K562 (cell line): ENCODE results near the gene POLDIP3. TPM values are rescaled to one million over a fixed set of nuclear protein-coding genes. Genes with fewer than 3 reads are reported as not detected.

Experiments used
- ELF1 ChIP-seq: fragments of 200-800 bp; sonication (Bioruptor generic); IDR thresholded peaks from 2 replicates; pipeline ENCODE4 v1.6.1; 2016; ENCODE audit warnings: missing genetic modification characterization, missing compliant biosample characterization
- L3MBTL2 ChIP-seq: fragments of 450-650 bp; IDR thresholded peaks from 2 replicates; pipeline ENCODE4 v1.6.1; 2016; ENCODE audit warnings: mild to moderate bottlenecking, moderate library complexity
- PHB ChIP-seq: fragments of 250-450 bp; sonication (Bioruptor Pico); IDR thresholded peaks from 2 replicates; pipeline ENCODE4 v1.5.0; 2021
- POLR3G ChIP-seq: IDR thresholded peaks from 2 replicates; pipeline ENCODE4 v1.6.1; 2011; ENCODE audit not compliant: insufficient read length, insufficient replicate concordance; ENCODE audit errors: extremely low read depth
- ZNF699 ChIP-seq: fragments of 250-450 bp; sonication (Bioruptor Pico); IDR thresholded peaks from 2 replicates; pipeline ENCODE4 v1.8.0; 2021; ENCODE audit warnings: mild to moderate bottlenecking, moderate library complexity; ENCODE audit not compliant: insufficient replicate concordance
- polyA plus RNA-seq, 8 experiments: library from polyadenylated mRNA; depleted of rRNA in 4 of 8; stranded (reverse) in 5 of 8; unstranded in 3 of 8; fragments of >200 nt; fragmentation: Nextera tagmentation in 2 of 8; fragmentation: Illumina TruSeq in 1 of 8; extraction: Ambion mirVana in 2 of 8; extraction: Trizol in 1 of 8; gene quantifications; 2 replicates each; pipeline versions ENCODE4 v1.2.1 to v1.2.3, GENCODE V29; 2011 to 2014; ENCODE audit warnings: inconsistent platforms in 1 of 8, missing spikeins in 1 of 8
- total RNA-seq, 7 experiments: library from RNA; depleted of rRNA in 6 of 7; stranded (reverse); fragments of >200 nt in 6 of 7; fragmentation: Illumina TruSeq in 2 of 7; extraction: Trizol in 2 of 7; gene quantifications; 2 replicates each; pipeline versions ENCODE4 v1.2.1 to v1.2.3, GENCODE V29; 2011 to 2021; ENCODE audit warnings: low replicate concordance in 1 of 7
- TF ChIP-seq, protein P1 (sequence below): fragments of 250-450 bp; sonication (Bioruptor Pico); IDR thresholded peaks from 2 replicates; pipeline ENCODE4 v1.4.0; 2020
- TF ChIP-seq, protein P2 (sequence below): fragments of 250-450 bp; sonication (Bioruptor Pico); IDR thresholded peaks from 2 replicates; pipeline ENCODE4 v1.5.0; 2020; ENCODE audit warnings: mild to moderate bottlenecking
- TF ChIP-seq, protein P3 (sequence below), 2 experiments: fragments of 450-650 bp in 1 of 2; sonication (generic) in 1 of 2; formaldehyde crosslinking in 1 of 2; IDR thresholded peaks in 1 of 2; conservative IDR thresholded peaks in 1 of 2; 2 replicates each; pipeline versions ENCODE4 v1.6.1 to v1.8.1; 2016 to 2023; ENCODE audit warnings: mild to moderate bottlenecking in 2 of 2, moderate library complexity in 2 of 2, inconsistent platforms in 1 of 2, missing genetic modification reagents in 1 of 2
- TF ChIP-seq, protein P4 (sequence below), 2 experiments: fragments of 450-650 bp; formaldehyde crosslinking in 1 of 2; IDR thresholded peaks; 2 replicates each; pipeline versions ENCODE4 v1.4.0 to v1.6.1; 2014 to 2020; ENCODE audit warnings: mild to moderate bottlenecking in 2 of 2, borderline replicate concordance in 1 of 2, low read depth in 1 of 2

POLDIP3 gene
- total and polyA plus RNA-seq, 9 of the 15 experiments (the other 6 are each of a cell fraction or from before 2014, with no cell fraction given) = 14.3 to 53.0 (median 26.3) TPM

DNA sequence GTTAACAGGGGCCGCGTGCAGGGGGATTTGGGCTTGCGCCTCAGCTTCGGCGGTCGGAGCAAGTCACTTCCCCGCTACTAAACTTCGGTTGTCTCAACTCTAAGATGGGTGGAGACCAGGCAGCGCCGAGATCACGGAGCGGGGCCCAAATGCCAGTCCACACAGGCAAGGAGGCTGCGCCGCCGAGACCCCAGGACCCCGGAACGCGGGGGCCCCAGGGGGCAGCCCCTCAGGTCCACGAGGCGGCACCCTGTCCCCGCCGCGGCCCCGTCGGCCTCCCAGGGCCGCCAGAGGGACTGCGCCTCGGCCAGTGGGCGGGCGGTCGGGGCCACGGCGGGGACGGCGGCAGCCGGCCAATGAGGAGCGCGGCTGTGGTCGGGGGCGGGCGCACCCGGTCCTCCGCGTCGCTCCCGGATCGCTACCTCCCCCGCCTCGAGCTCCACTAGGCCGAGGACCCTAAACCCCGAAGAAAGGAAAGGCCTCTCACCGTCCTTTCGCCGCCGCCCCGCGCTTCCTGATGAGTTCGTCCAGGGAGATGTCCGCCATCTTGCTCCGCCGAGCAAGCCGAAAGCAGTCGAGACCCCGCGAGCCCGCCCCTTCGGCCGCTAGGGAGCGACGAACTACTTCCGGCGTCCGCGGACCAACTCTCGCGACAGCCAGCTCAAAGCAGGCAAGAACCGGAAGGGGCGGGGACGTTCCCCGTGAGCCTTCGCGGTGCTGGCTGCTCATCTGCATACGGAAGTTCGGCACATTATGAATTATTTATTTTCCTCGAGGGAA lies at the start of gene POLDIP3 (continued):
- TF ChIP-seq, protein P1, sequence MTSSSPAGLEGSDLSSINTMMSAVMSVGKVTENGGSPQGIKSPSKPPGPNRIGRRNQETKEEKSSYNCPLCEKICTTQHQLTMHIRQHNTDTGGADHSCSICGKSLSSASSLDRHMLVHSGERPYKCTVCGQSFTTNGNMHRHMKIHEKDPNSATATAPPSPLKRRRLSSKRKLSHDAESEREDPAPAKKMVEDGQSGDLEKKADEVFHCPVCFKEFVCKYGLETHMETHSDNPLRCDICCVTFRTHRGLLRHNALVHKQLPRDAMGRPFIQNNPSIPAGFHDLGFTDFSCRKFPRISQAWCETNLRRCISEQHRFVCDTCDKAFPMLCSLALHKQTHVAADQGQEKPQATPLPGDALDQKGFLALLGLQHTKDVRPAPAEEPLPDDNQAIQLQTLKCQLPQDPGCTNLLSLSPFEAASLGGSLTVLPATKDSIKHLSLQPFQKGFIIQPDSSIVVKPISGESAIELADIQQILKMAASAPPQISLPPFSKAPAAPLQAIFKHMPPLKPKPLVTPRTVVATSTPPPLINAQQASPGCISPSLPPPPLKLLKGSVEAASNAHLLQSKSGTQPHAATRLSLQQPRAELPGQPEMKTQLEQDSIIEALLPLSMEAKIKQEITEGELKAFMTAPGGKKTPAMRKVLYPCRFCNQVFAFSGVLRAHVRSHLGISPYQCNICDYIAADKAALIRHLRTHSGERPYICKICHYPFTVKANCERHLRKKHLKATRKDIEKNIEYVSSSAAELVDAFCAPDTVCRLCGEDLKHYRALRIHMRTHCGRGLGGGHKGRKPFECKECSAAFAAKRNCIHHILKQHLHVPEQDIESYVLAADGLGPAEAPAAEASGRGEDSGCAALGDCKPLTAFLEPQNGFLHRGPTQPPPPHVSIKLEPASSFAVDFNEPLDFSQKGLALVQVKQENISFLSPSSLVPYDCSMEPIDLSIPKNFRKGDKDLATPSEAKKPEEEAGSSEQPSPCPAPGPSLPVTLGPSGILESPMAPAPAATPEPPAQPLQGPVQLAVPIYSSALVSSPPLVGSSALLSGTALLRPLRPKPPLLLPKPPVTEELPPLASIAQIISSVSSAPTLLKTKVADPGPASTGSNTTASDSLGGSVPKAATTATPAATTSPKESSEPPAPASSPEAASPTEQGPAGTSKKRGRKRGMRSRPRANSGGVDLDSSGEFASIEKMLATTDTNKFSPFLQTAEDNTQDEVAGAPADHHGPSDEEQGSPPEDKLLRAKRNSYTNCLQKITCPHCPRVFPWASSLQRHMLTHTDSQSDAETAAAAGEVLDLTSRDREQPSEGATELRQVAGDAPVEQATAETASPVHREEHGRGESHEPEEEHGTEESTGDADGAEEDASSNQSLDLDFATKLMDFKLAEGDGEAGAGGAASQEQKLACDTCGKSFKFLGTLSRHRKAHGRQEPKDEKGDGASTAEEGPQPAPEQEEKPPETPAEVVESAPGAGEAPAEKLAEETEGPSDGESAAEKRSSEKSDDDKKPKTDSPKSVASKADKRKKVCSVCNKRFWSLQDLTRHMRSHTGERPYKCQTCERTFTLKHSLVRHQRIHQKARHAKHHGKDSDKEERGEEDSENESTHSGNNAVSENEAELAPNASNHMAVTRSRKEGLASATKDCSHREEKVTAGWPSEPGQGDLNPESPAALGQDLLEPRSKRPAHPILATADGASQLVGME = no peak
- TF ChIP-seq POLR3G = no peak
- TF ChIP-seq PHB (CRISPR knock-in tag) = no peak
- TF ChIP-seq ZNF699 (CRISPR knock-in tag) = no peak
- TF ChIP-seq, protein P2, sequence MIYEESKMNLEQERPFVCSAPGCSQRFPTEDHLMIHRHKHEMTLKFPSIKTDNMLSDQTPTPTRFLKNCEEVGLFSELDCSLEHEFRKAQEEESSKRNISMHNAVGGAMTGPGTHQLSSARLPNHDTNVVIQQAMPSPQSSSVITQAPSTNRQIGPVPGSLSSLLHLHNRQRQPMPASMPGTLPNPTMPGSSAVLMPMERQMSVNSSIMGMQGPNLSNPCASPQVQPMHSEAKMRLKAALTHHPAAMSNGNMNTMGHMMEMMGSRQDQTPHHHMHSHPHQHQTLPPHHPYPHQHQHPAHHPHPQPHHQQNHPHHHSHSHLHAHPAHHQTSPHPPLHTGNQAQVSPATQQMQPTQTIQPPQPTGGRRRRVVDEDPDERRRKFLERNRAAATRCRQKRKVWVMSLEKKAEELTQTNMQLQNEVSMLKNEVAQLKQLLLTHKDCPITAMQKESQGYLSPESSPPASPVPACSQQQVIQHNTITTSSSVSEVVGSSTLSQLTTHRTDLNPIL = no peak
- TF ChIP-seq L3MBTL2 = peak; percentile 50; the same call in 1 of the 2 replicates
- TF ChIP-seq, protein P3, sequence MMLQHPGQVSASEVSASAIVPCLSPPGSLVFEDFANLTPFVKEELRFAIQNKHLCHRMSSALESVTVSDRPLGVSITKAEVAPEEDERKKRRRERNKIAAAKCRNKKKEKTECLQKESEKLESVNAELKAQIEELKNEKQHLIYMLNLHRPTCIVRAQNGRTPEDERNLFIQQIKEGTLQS (IDR thresholded peaks at IDR 0.05) = no peak
- TF ChIP-seq, protein P3 (CRISPR knock-in tag; conservative IDR thresholded peaks at IDR 0.05) = no peak
- peak; percentile 88 for TF ChIP-seq ELF1
- TF ChIP-seq, protein P4, sequence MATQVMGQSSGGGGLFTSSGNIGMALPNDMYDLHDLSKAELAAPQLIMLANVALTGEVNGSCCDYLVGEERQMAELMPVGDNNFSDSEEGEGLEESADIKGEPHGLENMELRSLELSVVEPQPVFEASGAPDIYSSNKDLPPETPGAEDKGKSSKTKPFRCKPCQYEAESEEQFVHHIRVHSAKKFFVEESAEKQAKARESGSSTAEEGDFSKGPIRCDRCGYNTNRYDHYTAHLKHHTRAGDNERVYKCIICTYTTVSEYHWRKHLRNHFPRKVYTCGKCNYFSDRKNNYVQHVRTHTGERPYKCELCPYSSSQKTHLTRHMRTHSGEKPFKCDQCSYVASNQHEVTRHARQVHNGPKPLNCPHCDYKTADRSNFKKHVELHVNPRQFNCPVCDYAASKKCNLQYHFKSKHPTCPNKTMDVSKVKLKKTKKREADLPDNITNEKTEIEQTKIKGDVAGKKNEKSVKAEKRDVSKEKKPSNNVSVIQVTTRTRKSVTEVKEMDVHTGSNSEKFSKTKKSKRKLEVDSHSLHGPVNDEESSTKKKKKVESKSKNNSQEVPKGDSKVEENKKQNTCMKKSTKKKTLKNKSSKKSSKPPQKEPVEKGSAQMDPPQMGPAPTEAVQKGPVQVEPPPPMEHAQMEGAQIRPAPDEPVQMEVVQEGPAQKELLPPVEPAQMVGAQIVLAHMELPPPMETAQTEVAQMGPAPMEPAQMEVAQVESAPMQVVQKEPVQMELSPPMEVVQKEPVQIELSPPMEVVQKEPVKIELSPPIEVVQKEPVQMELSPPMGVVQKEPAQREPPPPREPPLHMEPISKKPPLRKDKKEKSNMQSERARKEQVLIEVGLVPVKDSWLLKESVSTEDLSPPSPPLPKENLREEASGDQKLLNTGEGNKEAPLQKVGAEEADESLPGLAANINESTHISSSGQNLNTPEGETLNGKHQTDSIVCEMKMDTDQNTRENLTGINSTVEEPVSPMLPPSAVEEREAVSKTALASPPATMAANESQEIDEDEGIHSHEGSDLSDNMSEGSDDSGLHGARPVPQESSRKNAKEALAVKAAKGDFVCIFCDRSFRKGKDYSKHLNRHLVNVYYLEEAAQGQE (IDR thresholded peaks at IDR 0.05; ENCODE audit: borderline replicate concordance) = no peak
- TF ChIP-seq, protein P4 (CRISPR knock-in tag; IDR thresholded peaks at IDR 0.05; ENCODE audit: low read depth) = no peak
